ENCODE data around the gene PPFIBP2. TPM values are rescaled to one million over a fixed set of nuclear protein-coding genes. Genes with fewer than 3 reads are reported as not detected.
A peak's percentile ranks its signal among the peaks of the same experiment; 100 is the strongest.

Gene PPFIBP2
- total and polyA plus RNA-seq, 2 of the 13 experiments (the other 11 are each of a cell fraction or from before 2014, with no cell fraction given) = 15.0 to 52.5 TPM

GRCh38 chr11:7573558-7574296, 59.9 kb downstream of the PPFIBP2 start (continued):
- TF ChIP-seq MNT (IDR thresholded peaks at IDR 0.05) = 0 out of 2 replicates have a peak, but pooled peaks have one; percentile 15
- no peak for TF ChIP-seq ZNF576 (CRISPR knock-in tag; IDR thresholded peaks at IDR 0.05)
- TF ChIP-seq CCDC6 (CRISPR knock-in tag; IDR thresholded peaks at IDR 0.05) = peak; percentile 57; the same call in 1 of the 2 replicates
- no peak for TF ChIP-seq ZNF251 (CRISPR knock-in tag; IDR thresholded peaks at IDR 0.05)
- TF ChIP-seq RERE (CRISPR knock-in tag; IDR thresholded peaks at IDR 0.05; ENCODE audit: low read depth) = 0 out of 2 replicates have a peak, but pooled peaks have one; percentile 32
- TF ChIP-seq THAP11 (CRISPR knock-in tag; IDR thresholded peaks at IDR 0.05) = peak; percentile 40; the same call in 1 of the 2 replicates
- TF ChIP-seq BCL6 (CRISPR knock-in tag; IDR thresholded peaks at IDR 0.05) = peak; percentile 92
- peak; percentile 73 for TF ChIP-seq ZNF644 (CRISPR knock-in tag; IDR thresholded peaks at IDR 0.05; ENCODE audit: low read depth)
- TF ChIP-seq ZNF547 (CRISPR knock-in tag; IDR thresholded peaks at IDR 0.05) = 0 out of 2 replicates have a peak, but pooled peaks have one; percentile 10
- TF ChIP-seq ZNF326 (CRISPR knock-in tag; IDR thresholded peaks at IDR 0.05; ENCODE audit: borderline replicate concordance) = no peak
- no peak; the same call in 1 of the 2 replicates for TF ChIP-seq ZBTB26 (CRISPR knock-in tag; IDR thresholded peaks at IDR 0.05; ENCODE audit: borderline replicate concordance)
- peak; percentile 82; the same call in 1 of the 2 replicates for TF ChIP-seq ZNF691 (CRISPR knock-in tag; IDR thresholded peaks at IDR 0.05; ENCODE audit: borderline replicate concordance, low read depth)
- no peak for TF ChIP-seq PAWR (CRISPR knock-in tag; IDR thresholded peaks at IDR 0.05; ENCODE audit: borderline replicate concordance)
- TF ChIP-seq ZNF138 (CRISPR knock-in tag; IDR thresholded peaks at IDR 0.05; ENCODE audit: low read depth) = no peak
- peak; percentile 65; the same call in 1 of the 2 replicates for TF ChIP-seq ESRRA (CRISPR knock-in tag; IDR thresholded peaks at IDR 0.05; ENCODE audit: low read depth)
- TF ChIP-seq ZNF598 (CRISPR knock-in tag; IDR thresholded peaks at IDR 0.05; ENCODE audit: borderline replicate concordance) = peak; percentile 35; the same call in 1 of the 2 replicates
- peak; percentile 92 for TF ChIP-seq SKI (IDR thresholded peaks at IDR 0.05; ENCODE audit: partially characterized antibody)
- TF ChIP-seq ATF5 (CRISPR knock-in tag; IDR thresholded peaks at IDR 0.05; ENCODE audit: low read depth) = 0 out of 2 replicates have a peak, but pooled peaks have one; percentile 48
